HL-60 (cell line): ENCODE data around the gene NELFB.

Source experiments
- GABPA ChIP-seq: IDR thresholded peaks from 2 replicates; pipeline ENCODE4 v1.6.1; 2012; ENCODE audit warnings: low read depth
- POLR2AphosphoS5 ChIP-seq: IDR thresholded peaks from 2 replicates; pipeline ENCODE4 v1.6.1; 2012; ENCODE audit warnings: low read depth
- TF ChIP-seq, protein P1 (sequence below): IDR thresholded peaks from one replicate; pipeline ENCODE4 v1.5.1; 2011; ENCODE audit warnings: low read length, control low read depth, inconsistent platforms; ENCODE audit not compliant: insufficient read depth
- TF ChIP-seq, protein P2 (sequence below): IDR thresholded peaks from 2 replicates; pipeline ENCODE4 v1.6.1; 2012; ENCODE audit warnings: low read depth; ENCODE audit not compliant: insufficient replicate concordance

DNA sequence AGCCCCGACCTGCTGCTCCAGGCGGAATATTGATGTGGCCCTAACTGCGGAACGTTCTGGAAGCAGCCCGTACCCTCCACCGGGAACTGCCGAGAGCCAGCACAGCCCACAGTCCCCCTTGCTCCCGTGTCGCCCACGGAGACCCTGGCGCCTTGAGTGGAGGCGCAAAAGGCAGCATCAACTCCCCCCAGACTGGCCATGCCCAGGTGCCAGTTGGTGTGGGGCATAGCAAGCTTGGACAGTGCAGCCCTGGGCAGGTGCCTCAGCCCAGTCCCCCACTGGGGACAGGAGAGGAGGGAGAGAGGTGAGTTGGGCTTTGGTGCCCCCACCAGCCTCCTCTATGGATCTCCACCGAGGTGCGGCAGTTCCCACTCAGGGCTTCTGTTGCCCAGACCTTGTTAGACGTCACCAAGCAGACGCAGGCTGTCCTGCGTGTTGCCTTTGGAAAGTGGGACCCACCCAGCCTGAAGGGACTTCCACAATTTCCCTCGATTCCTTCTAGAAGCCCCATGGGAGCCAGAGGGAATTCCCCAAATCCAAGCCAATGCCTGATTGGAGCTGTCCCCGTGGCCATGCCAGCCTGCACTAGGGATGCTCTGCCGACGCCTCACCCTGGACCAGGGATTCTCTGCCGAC is 66.7 kb downstream of the NELFB start:
- TF ChIP-seq, protein P1, sequence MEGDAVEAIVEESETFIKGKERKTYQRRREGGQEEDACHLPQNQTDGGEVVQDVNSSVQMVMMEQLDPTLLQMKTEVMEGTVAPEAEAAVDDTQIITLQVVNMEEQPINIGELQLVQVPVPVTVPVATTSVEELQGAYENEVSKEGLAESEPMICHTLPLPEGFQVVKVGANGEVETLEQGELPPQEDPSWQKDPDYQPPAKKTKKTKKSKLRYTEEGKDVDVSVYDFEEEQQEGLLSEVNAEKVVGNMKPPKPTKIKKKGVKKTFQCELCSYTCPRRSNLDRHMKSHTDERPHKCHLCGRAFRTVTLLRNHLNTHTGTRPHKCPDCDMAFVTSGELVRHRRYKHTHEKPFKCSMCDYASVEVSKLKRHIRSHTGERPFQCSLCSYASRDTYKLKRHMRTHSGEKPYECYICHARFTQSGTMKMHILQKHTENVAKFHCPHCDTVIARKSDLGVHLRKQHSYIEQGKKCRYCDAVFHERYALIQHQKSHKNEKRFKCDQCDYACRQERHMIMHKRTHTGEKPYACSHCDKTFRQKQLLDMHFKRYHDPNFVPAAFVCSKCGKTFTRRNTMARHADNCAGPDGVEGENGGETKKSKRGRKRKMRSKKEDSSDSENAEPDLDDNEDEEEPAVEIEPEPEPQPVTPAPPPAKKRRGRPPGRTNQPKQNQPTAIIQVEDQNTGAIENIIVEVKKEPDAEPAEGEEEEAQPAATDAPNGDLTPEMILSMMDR: no peak
- TF ChIP-seq POLR2AphosphoS5 (no peak), GABPA (no peak)
- TF ChIP-seq, protein P2, sequence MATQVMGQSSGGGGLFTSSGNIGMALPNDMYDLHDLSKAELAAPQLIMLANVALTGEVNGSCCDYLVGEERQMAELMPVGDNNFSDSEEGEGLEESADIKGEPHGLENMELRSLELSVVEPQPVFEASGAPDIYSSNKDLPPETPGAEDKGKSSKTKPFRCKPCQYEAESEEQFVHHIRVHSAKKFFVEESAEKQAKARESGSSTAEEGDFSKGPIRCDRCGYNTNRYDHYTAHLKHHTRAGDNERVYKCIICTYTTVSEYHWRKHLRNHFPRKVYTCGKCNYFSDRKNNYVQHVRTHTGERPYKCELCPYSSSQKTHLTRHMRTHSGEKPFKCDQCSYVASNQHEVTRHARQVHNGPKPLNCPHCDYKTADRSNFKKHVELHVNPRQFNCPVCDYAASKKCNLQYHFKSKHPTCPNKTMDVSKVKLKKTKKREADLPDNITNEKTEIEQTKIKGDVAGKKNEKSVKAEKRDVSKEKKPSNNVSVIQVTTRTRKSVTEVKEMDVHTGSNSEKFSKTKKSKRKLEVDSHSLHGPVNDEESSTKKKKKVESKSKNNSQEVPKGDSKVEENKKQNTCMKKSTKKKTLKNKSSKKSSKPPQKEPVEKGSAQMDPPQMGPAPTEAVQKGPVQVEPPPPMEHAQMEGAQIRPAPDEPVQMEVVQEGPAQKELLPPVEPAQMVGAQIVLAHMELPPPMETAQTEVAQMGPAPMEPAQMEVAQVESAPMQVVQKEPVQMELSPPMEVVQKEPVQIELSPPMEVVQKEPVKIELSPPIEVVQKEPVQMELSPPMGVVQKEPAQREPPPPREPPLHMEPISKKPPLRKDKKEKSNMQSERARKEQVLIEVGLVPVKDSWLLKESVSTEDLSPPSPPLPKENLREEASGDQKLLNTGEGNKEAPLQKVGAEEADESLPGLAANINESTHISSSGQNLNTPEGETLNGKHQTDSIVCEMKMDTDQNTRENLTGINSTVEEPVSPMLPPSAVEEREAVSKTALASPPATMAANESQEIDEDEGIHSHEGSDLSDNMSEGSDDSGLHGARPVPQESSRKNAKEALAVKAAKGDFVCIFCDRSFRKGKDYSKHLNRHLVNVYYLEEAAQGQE: no peak
